Sigmoid colon (tissue), 3 donors: ENCODE measurements around the gene CERS5.

Source experiments
- CTCF ChIP-seq, 4 experiments: fragments of 450-650 bp in 3 of 4; fragments of 200-600 bp in 1 of 4; IDR thresholded peaks; one replicate each; pipeline ENCODE4 v1.5.1; 2016 to 2019; ENCODE audit warnings: antibody characterized with exemption in 4 of 4, mild to moderate bottlenecking in 3 of 4, moderate library complexity in 2 of 4
- POLR2A ChIP-seq, 2 donors: fragments of 450-650 bp; IDR thresholded peaks; one replicate each; pipeline ENCODE4 v1.6.1; 2016; ENCODE audit warnings: antibody characterized with exemption in 2 of 2, mild to moderate bottlenecking in 2 of 2, moderate library complexity in 2 of 2

DNA sequence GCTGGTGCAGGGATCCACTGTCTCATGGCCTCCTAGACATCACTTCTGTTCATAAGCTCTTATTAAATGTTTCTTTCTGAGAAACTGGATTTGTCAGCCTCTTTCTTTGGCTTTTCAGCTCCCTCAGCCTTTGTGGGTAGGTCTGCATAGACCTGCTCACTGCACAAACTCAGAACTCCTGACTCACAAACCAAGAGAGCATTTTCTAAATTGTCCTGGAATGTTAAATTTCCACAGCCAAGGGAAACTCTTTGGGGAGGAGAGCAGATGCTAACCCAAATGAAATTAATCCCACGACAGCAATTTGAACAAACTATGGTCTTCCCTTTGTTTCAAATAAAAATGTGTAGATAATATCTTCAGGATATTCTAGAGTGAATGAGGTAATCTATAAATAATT lies 19.5 kb upstream of the CERS5 start:
- no peak for TF ChIP-seq CTCF (IDR thresholded peaks at IDR 0.05)
- no peak for TF ChIP-seq POLR2A (IDR thresholded peaks at IDR 0.05)
